ENCODE data around the gene EFCAB7.

The EFCAB7 gene

DNA sequence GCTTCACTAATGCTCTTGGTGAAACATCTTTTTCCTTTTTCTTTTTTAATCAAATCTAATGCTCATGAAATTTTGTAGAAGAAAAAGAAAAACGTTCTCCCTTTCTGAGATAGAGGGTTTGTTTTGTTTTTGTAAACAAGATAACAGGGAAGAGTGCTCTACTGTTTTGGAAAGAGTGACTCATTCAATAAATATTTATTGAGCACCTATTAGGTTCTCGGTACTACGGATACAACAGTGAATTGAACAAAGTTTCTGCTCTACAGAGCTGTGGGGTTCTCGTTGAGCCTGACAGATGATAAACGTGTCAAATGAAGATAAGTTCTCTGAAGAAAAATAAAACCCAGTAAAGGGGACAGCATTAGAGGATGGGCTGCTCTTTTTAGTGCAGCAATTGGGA, 76.9 kb downstream of the EFCAB7 start:
- no peak overlapping the region for H3K4me3 ChIP-seq (ENCODE audit: low read depth in 1 of 2, low read length in 1 of 2)
- H3K4me1 ChIP-seq (ENCODE audit: control insufficient read depth in 1 of 2, insufficient read depth in 1 of 2, low read depth in 1 of 2, low read length in 1 of 2): peaks cover 26 to 40% of the 10 kb centered on the region in 2 experiments
- H3K27ac ChIP-seq: no peak overlapping the region
- no peaks in the 10 kb centered on the region for H3K9me3 ChIP-seq
- peaks cover 3% of the 10 kb centered on the region for H3K36me3 ChIP-seq
- no peaks in the 10 kb centered on the region for H3K27me3 ChIP-seq
- TF ChIP-seq, protein P1, sequence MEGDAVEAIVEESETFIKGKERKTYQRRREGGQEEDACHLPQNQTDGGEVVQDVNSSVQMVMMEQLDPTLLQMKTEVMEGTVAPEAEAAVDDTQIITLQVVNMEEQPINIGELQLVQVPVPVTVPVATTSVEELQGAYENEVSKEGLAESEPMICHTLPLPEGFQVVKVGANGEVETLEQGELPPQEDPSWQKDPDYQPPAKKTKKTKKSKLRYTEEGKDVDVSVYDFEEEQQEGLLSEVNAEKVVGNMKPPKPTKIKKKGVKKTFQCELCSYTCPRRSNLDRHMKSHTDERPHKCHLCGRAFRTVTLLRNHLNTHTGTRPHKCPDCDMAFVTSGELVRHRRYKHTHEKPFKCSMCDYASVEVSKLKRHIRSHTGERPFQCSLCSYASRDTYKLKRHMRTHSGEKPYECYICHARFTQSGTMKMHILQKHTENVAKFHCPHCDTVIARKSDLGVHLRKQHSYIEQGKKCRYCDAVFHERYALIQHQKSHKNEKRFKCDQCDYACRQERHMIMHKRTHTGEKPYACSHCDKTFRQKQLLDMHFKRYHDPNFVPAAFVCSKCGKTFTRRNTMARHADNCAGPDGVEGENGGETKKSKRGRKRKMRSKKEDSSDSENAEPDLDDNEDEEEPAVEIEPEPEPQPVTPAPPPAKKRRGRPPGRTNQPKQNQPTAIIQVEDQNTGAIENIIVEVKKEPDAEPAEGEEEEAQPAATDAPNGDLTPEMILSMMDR (IDR thresholded peaks at IDR 0.05): no peak

DNA sequence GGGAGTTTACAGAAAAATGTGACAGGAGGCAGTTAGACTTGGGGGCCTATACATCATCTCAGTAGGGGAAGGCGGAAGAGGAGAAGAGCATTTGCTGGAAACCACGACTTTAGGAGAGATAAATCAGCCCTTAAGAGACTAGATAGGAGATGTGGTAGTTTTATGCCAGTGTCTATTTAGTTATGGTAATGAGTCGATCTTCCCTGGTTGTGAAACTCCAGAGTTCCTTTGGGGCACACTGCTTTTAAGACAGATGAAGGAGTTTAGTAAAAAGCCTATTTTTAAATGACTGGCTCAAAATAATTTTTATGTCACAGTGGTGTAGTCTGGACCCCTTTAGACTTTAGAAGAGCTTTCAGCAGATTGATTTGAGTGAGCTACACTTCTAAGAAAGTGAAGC, 77.7 kb downstream of the EFCAB7 start:
- TF ChIP-seq, protein P1 (IDR thresholded peaks at IDR 0.05): no peak
- Histone ChIP-seq H3K4me1 (ENCODE audit: control insufficient read depth in 1 of 2, insufficient read depth in 1 of 2, low read depth in 1 of 2, low read length in 1 of 2) (peaks cover 23 to 40% of the 10 kb centered on the region in 2 experiments), H3K27ac (no peak overlapping the region), H3K4me3 (ENCODE audit: low read depth in 1 of 2, low read length in 1 of 2) (no peak overlapping the region), H3K27me3 (no peaks in the 10 kb centered on the region), H3K36me3 (peaks cover 3% of the 10 kb centered on the region), H3K9me3 (no peaks in the 10 kb centered on the region)

DNA sequence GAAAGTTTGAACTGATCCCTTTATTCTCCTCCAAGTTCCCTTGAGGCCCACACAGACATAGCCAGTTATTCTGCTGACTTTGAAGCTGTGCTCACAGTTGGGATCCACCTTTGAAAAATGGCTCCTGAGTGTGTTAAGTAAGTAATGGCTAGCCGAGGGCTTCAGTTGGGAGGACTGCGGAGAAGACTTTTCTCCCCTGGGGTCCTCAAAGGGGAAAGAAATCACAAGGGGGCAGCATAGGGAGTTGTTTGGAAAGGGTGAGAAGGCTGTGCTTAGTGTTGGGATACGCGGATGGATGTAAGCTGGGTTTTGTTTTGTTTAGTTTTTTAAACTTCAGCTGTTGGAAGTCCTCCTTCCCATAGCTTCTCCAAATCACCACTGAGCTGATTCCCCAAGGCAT, 78.1 kb downstream of the EFCAB7 start:
- Histone ChIP-seq H3K36me3 (peaks cover 3% of the 10 kb centered on the region), H3K9me3 (no peaks in the 10 kb centered on the region), H3K4me3 (ENCODE audit: low read depth in 1 of 2, low read length in 1 of 2) (no peak overlapping the region), H3K27me3 (no peaks in the 10 kb centered on the region), H3K27ac (no peak overlapping the region), H3K4me1 (ENCODE audit: control insufficient read depth in 1 of 2, insufficient read depth in 1 of 2, low read depth in 1 of 2, low read length in 1 of 2) (peaks cover 21 to 36% of the 10 kb centered on the region in 2 experiments)
- TF ChIP-seq, protein P1 (IDR thresholded peaks at IDR 0.05): no peak

DNA sequence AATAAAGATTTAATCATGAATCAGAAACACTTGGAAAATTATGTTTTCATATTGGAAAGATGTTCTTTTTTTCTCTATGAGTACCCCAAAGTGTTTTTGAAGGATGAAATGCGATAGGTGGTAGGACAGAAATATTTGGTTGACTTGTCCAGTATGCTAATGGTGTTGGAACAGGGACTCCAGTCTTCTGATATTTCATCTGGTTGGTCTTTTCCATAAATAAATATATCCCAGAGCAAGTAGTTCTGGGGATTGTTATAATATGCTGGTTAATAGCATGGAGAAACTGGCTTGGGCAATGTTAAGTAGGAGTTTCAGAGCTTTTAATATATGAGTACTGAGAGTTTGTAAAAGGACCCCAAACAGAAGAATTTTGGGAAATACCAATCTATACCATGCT, 78.6 kb downstream of the EFCAB7 start:
- H3K4me1 ChIP-seq (ENCODE audit: control insufficient read depth in 1 of 2, insufficient read depth in 1 of 2, low read depth in 1 of 2, low read length in 1 of 2): peaks cover 18 to 34% of the 10 kb centered on the region in 2 experiments
- H3K9me3 ChIP-seq: no peaks in the 10 kb centered on the region
- TF ChIP-seq, protein P1 (IDR thresholded peaks at IDR 0.05): no peak
- no peak overlapping the region for H3K27ac ChIP-seq
- peaks cover 3% of the 10 kb centered on the region for H3K36me3 ChIP-seq
- no peaks in the 10 kb centered on the region for H3K27me3 ChIP-seq
- H3K4me3 ChIP-seq (ENCODE audit: low read depth in 1 of 2, low read length in 1 of 2): no peak overlapping the region

DNA sequence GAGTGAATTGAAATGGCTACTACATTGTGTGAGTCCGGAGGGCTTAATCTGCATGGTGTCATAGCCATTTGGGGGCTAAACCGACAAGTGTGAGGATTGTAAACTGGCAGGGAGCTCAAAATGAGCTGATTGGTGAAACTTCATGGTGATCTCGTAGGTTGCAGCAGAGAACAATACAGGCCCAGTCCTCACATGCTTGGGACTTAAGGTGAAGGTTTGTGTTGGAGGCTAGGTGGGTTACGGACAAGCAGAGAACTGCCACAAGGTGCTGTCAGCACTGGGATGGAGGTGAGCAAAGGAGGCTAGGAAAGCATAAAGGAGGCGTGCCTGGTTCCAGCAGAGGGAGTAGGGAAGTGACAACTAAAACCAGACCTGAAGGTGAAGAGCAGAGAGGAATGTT, 79.3 kb downstream of the EFCAB7 start:
- no peak overlapping the region for H3K27ac ChIP-seq
- no peaks in the 10 kb centered on the region for H3K27me3 ChIP-seq
- peaks cover 18 to 34% of the 10 kb centered on the region in 2 experiments for H3K4me1 ChIP-seq (ENCODE audit: control insufficient read depth in 1 of 2, insufficient read depth in 1 of 2, low read depth in 1 of 2, low read length in 1 of 2)
- H3K36me3 ChIP-seq: peaks cover 3% of the 10 kb centered on the region
- TF ChIP-seq, protein P1 (IDR thresholded peaks at IDR 0.05): no peak
- no peak overlapping the region for H3K4me3 ChIP-seq (ENCODE audit: low read depth in 1 of 2, low read length in 1 of 2)
- H3K9me3 ChIP-seq: no peaks in the 10 kb centered on the region

DNA sequence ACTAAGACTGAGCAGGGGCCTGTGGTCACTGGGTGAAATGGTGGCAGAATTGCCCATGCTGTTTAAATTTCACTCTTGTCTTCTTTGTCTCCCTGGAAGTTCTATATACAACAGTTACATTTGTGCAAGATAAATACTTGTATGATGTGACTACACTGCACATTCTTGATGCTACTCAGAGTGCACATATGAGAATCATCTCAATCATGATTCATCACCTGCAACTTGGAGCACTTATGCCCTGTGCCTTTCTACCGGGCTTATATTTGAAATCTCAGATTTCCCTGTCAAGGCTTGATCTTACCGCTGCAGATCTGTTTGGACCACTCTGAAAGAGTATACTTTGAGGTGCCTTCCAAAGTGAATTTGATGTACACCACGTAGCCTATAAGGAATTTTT, 80.5 kb downstream of the EFCAB7 start:
- Histone ChIP-seq H3K27me3 (no peaks in the 10 kb centered on the region), H3K4me3 (ENCODE audit: low read depth in 1 of 2, low read length in 1 of 2) (no peak overlapping the region), H3K4me1 (ENCODE audit: control insufficient read depth in 1 of 2, insufficient read depth in 1 of 2, low read depth in 1 of 2, low read length in 1 of 2) (peaks cover 18 to 34% of the 10 kb centered on the region in 2 experiments), H3K27ac (no peak overlapping the region), H3K9me3 (no peaks in the 10 kb centered on the region), H3K36me3 (no peaks in the 10 kb centered on the region)
- TF ChIP-seq, protein P1 (IDR thresholded peaks at IDR 0.05): no peak

All from neutrophil (primary cell).